ENCODE data around the gene PKD2L2.
"Not testable (repeated sequence)": the region's sequence is repeated elsewhere in the genome, so short reads cannot be mapped to it uniquely, and the experiment has no call there.

Gene PKD2L2

DNA sequence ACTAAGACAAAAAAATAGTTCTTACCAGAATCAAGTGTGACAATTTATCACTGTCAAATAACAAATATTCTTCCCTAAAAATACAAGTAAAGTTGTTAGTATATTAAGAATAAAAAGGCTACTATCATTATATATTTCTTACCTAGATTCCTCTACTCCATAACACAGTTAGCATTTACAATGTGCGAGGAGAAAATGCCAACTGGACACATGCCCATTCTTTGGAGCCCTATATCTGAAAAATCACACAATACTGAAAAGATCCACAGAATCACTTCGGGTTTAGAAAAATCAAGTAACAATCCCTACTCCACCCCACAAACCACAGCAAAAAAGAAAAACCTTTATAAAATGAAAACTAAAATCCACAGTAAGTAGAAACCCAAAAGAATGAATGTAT lies 70.9 kb downstream of the PKD2L2 start:
- no peak for DNase-seq

DNA sequence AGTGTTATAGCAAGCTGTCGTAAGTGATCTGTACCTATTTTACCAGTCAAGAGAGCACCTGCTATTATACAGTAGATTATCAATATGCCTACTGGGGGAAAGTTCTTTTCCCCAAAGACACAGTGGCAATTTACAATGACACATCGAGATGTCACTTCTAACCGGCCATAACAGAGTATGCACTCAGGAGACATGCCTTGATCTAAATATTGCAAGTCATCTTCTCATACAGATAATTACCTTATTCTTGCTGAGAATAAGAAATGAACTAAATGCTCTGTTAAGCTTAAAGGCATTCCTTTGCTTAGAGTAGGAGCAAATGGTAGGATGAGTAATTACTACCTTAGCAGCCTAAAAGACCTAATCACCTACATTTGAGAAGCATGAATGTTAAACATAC lies 71.6 kb downstream of the PKD2L2 start:
- no peak for DNase-seq

DNA sequence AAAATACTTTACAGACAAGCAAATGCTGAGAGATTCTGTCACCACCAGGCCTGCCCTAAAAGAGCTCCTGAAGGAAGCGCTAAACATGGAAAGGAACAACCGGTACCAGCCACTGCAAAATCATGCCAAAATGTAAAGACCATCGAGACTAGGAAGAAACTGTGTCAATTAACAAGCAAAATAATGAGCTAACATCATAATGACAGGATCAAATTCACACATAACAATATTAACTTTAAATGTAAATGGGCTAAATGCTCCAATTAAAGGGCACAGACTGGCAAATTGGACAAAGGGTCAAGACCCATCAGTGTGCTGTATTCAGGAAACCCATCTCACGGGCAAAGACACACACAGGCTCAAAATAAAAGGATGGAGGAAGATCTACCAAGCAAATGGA lies 81.1 kb downstream of the PKD2L2 start:
- DNase-seq, result not testable (repeated sequence)

DNA sequence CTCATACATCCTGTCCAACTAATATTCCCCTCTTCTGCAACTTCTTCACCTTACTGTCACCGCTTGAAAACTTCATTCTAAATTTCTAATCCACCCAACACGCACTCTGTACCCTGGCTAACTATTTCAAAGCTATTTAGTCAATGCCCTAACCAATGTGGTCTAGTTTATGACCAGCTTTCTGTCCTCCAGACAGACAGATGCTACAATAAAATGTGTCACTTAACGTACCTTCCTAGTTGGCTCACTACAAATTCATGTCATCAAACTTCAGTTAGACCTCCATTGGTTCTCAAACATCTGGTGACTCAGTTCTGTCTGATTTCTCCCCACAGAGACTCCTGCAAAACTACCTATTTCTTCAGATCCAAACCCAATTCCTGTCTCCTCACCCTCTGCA lies 86.0 kb downstream of the PKD2L2 start:
- no peak for DNase-seq

DNA sequence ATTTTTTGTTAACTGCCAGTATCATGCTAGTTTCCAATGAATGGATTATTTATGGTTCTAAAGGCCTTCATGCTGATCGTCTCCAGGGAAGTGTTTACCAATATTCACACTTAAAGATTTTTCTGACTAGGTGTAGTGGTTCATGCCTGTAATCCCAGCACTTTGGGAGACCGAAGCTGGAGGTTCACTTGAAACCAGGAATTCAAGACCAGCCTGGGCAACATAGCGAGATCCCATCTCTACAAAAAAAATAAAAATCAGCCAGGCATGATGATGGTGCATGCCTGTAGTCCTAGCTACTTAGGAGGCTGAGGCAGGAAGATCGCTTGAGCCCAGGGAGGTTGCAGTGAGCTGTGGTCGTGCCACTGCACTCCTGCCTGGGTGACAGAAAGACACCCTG lies 100.2 kb downstream of the PKD2L2 start:
- DNase-seq, result no peak
